Dedifferentiated amniotic fluid mesenchymal stem cell (primary cell): ENCODE measurements around the gene RIPK3.
"Not testable (repeated sequence)": the region's sequence is repeated elsewhere in the genome, so short reads cannot be mapped to it uniquely, and the experiment has no call there.

Experiments used
- DNase-seq: peaks from one replicate; pipeline ENCODE4 v3.0.0-alpha.2; 2016; ENCODE audit errors: extremely low spot score

RIPK3 gene

GRCh38 chr14:24343795-24344660, 4.2 kb upstream of the RIPK3 start:
- DNase-seq, result no peak

- DNase-seq, result no peak
Measured at GRCh38 chr14:24342889-24343288, 3.1 kb upstream of the RIPK3 start.

GRCh38 chr14:24340606-24341005, 815 bp upstream of the RIPK3 start:
- DNase-seq, result no peak

GRCh38 chr14:24338843-24339242, 948 bp downstream of the RIPK3 start:
- DNase-seq, result no peak

- DNase-seq, result no peak
Measured at GRCh38 chr14:24337824-24338175, 2.0 kb downstream of the RIPK3 start.

- DNase-seq, result no peak
Measured at GRCh38 chr14:24337144-24337823, 2.5 kb downstream of the RIPK3 start.

GRCh38 chr14:24335461-24336171, 4.2 kb downstream of the RIPK3 start:
- no peak for DNase-seq

- DNase-seq, result no peak
Measured at GRCh38 chr14:24334431-24335291, 5.1 kb downstream of the RIPK3 start, which contains the start of gene ADCY4. ADCY4 (minus strand) TSS chr14:24335071; CDS start chr14:24334652, 419 bp downstream.

- peak; percentile 68 for DNase-seq
Measured at GRCh38 chr14:24332268-24332993, 7.4 kb downstream of the RIPK3 start.

GRCh38 chr14:24331731-24332267, 8.0 kb downstream of the RIPK3 start:
- no peak for DNase-seq

- no peak for DNase-seq
Measured at GRCh38 chr14:24330973-24331674, 8.7 kb downstream of the RIPK3 start.

- DNase-seq, result no peak
Measured at GRCh38 chr14:24329736-24330135, 10.1 kb downstream of the RIPK3 start.

- no peak for DNase-seq
Measured at GRCh38 chr14:24329073-24329663, 10.6 kb downstream of the RIPK3 start.

- DNase-seq, result not testable (repeated sequence)
Measured at GRCh38 chr14:24327914-24328313, 11.9 kb downstream of the RIPK3 start.

- no peak for DNase-seq
Measured at GRCh38 chr14:24327303-24327702, 12.5 kb downstream of the RIPK3 start.

- no peak for DNase-seq
Measured at GRCh38 chr14:24325963-24326362, 13.8 kb downstream of the RIPK3 start.

- DNase-seq, result no peak
Measured at GRCh38 chr14:24325041-24325530, 14.7 kb downstream of the RIPK3 start.

- no peak for DNase-seq
Measured at GRCh38 chr14:24324024-24324423, 15.8 kb downstream of the RIPK3 start.

- no peak for DNase-seq
Measured at GRCh38 chr14:24323341-24323740, 16.4 kb downstream of the RIPK3 start.
